Brain pericyte (primary cell): ENCODE measurements around the gene NUP188.
"Not testable (repeated sequence)": the region's sequence is repeated elsewhere in the genome, so short reads cannot be mapped to it uniquely, and the experiment has no call there.

Experiments
- DNase-seq: peaks from one replicate; pipeline ENCODE4 v3.0.0-alpha.2; 2012; ENCODE audit warnings: low read depth, low spot score

NUP188 gene

GRCh38 chr9:129026442-129027223 is 79.1 kb downstream of the NUP188 start:
- no peak for DNase-seq

- no peak for DNase-seq
Observed at GRCh38 chr9:129027224-129027684, 79.8 kb downstream of the NUP188 start.

DNA sequence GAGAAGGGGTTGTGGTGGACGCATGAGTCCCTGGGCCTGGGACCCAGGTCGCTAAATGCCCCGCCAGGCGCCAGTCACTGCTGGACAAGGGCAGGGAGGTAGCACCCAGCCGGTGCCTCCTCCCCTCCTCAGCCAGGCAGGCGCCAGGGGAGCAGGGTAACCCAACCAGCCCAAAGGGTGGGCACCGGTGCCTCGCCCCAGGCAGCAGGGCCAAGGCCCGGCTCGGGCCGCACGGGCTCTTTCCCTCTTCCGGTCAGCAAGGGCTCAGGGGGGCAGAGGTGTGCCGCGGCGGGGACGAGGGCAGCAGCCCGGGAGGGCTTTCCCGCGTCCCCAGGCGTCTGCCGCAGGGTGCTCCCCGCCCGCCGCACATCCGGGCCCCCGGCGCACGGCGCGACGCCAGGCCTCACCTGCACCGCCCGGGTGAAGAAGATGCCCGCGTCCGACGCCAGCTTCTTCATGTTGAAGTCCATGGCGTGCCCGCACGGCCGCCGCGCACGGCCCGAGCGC is 80.2 kb downstream of the NUP188 start:
- no peak for DNase-seq

- DNase-seq = peak; percentile 88
Observed at GRCh38 chr9:129028192-129028966, 80.9 kb downstream of the NUP188 start, which contains the start of gene SH3GLB2. Gene SH3GLB2 (minus strand): TSS chr9:129028331. CDS start chr9:129028154, 177 bp downstream.

GRCh38 chr9:129030191-129030590 is 82.7 kb downstream of the NUP188 start:
- no peak for DNase-seq

GRCh38 chr9:129031514-129031913 is 84.0 kb downstream of the NUP188 start:
- DNase-seq = no peak

- no peak for DNase-seq
Observed at GRCh38 chr9:129032541-129033159, 85.2 kb downstream of the NUP188 start.

DNA sequence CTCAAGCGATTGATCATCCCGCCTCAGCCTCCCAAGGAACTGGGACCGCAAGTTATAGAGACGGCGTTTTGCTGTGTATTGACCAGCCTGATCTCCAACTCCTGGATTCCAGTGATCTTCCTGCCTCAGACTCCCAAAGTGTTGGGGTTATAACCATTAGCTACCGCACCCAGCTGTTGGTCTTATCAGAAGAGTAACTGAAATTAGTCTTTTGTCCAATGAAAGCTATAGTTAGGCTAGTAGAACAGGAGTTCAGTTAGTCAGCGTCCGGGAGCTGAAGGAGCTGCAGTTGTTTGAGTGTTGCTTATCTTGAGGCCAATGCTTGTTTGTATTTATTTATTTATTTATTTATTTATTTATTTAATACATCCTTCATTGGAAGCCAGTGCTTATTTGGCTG is 85.7 kb downstream of the NUP188 start:
- DNase-seq = no peak

GRCh38 chr9:129035838-129036237 is 88.3 kb downstream of the NUP188 start:
- not testable (repeated sequence) for DNase-seq

- peak; percentile 98 for DNase-seq
Observed at GRCh38 chr9:129036241-129036922, 88.9 kb downstream of the NUP188 start, which contains the start of gene MIGA2. Gene MIGA2 (plus strand): TSS chr9:129036626. CDS start chr9:129040595, 3,969 bp downstream.

DNA sequence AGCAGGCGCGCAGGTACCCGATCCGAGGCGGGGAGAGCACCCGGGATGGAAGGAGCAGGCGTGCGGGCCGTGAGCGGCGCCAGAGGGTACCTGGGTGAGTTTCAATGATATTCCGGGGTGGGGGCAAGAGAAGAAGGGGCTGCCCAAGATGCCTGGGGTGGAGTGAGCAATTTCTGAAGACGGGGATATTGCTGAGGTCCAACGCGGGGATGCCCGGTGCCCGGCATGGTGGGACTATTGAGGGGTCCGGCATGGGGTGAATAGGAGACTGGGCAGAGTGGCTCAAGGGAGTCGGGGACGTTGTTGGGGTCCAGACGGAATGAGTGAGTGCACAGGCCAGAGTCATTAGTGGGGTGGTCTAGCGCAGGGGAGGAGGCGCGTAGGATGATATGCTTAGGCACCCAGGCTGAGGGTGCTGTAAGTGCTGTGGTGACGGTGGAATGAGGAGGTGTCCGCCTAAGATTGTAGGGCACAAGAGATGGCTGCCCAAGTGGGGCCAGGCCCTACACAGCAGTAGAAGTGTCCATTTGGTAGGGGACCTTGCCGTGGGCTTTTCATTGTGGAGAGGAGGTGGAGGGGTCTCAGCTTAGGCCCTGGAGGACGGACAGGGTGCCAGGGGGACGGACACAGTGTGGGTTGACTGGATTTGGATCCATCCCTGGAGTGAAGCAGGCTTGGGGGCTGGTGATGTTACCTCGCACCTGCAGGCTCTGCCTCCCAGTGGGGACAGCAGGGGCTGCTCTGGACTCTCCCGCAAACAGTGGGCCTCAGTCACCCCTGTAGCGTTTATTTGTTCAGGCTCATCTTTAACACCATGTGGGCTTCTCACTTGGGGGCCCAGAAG is 89.6 kb downstream of the NUP188 start:
- DNase-seq = no peak

DNA sequence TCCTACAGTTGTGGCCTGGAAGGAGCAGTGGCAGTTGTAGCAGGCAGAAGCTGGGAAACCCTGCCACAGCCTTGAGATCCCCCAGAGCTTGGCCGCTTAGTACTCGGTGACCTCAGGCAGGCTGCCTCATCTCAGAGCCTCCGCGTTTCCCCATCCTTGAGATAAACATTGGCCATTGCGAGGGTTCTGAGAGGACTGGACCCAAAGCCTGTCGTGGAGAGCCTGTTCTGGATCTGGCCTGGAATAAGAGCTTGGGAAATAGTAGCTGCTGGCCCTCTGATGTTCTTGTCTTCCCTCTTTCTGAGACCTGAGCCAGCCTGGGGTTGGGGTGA is 90.2 kb downstream of the NUP188 start:
- DNase-seq = no peak

DNA sequence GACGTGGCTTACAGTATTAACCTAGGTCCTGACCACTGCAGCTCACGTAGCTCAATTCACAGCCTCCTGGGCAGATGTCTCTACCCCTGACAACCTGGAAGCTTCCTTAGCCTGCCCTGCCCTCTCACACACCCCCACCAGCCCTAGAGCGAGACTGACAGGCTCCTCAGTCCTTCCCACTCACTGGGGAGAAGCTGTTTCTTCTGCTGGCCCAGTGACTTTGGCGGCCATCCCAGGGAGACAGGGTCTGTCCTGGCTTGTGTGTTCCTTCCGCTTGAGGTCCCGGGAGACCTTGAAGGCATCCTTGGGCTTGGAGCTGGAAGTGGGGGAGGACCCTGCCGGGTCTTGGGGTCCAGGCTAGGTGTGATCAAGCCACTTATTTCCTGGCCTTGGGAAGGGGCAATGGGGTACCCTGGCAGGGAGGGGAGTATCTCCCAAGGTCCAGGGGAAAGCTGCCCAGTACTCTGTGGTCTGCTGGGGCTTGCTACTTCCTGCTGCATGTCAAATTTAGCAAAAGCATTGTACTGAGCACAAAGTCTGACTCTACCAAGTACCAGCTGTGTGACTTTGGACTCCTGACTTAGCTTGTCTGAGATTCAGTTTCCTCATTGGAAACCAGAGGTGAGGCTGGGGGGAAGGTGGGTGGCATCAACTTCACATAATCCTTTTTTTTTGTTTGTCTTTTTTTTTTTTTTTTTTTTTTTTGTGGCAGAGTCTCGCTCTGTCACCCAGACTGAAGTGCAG is 90.8 kb downstream of the NUP188 start:
- no peak for DNase-seq

DNA sequence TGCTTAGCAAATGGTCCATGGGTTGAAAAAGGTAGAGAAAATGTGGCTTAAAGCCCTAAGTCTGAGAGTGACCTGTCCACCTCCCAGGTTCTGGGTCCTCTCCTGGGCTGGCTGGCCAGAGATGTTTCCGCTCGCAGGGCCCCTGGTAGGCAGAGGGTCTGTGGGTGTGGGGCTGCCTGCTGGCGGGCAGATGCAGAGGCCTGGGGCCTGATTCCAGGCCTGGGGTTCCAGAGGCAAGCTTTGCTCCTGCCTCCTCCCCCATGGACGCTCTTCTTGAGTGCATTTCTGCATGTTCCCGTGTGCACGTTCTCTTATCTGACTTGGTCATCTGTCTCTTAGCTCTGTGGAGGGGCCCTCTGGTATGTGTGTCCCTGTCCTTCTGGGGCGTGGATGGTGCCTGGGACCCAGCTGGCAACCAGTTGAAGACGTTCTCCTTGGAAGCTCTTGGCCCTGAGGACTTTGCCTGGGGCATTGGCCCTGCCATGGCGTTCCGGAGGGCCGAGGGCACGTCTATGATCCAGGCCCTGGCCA is 92.7 kb downstream of the NUP188 start:
- no peak for DNase-seq

DNA sequence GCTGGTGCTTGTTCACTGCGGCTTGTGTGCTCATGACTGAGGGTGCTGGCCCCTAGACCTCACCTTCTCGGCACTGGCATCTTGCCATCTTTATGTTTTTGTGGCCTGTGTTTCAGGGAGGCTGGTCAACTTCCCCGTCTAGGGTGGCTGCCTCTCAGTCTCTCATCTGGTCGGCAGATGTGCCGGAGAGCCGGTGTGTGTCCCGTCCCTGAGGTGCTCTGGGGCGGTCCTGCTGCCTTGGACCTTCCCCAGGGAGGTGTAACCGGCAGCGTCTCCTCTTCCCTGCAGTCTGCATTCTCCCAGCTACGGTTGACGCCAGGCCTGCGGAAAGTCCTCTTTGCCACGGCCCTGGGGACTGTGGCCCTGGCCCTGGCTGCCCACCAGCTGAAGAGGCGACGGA is 94.5 kb downstream of the NUP188 start:
- DNase-seq = no peak

GRCh38 chr9:129052592-129052991 is 105.1 kb downstream of the NUP188 start:
- no peak for DNase-seq

- no peak for DNase-seq
Observed at GRCh38 chr9:129053020-129053419, 105.5 kb downstream of the NUP188 start.

DNA sequence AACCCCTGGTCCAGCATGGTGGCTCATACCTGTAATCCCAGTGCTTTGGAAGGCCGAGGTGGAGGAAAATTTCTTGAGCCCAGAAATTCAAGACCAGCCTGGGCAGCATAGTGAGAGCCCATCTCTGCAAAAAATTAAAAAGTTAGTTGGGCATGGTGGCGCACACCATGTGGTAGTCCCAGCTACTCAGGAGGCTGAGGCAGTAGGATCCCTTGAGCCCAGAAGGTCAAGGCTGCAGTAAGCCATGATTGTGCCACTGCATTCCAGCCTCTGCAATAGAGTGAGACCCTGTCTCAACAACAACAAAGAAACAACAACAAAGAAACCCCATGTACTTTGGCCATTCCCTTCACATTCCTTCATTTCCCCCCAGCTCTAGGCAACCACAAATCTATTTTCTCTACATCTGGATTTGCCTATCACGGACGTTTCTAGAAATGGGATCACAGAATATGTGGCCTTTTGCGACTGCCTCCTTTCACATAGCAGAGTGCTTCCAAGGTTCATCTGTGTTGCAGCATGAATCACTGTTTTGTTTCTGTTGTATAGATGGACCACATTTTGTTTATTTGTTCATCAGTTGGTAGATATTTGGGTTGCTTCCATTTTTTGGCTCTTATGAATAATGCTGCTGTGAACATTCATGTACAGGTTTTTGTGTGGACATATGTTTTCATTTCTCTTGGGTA is 106.8 kb downstream of the NUP188 start:
- no peak for DNase-seq
